ACHN (cell line): ENCODE data around the gene JAKMIP1.

Experiments
- DNase-seq: peaks from one replicate; pipeline ENCODE4 v3.0.0-alpha.2; 2015
- in situ Hi-C: cut with HindIII; loops from 2 replicates; pipeline ENCODE4 v1.10.0; 2017; ENCODE audit warnings: low sequenced_read_pairs, low pct_ligation_motif_present, low pct_unique_long_range_greater_than_20kb

The JAKMIP1 gene

GRCh38 chr4:6132716-6133115, 67.6 kb downstream of the JAKMIP1 start:
- in situ Hi-C loops: no loop called here
- no peak for DNase-seq

GRCh38 chr4:6128221-6128850, 72.0 kb downstream of the JAKMIP1 start:
- in situ Hi-C loops: no loop called here
- DNase-seq: no peak

GRCh38 chr4:6126971-6127745, 73.2 kb downstream of the JAKMIP1 start:
- DNase-seq: no peak
- in situ Hi-C loops: no loop called here

GRCh38 chr4:6125103-6125651, 75.2 kb downstream of the JAKMIP1 start:
- no peak for DNase-seq
- in situ Hi-C loops: no loop called here

GRCh38 chr4:6124386-6125102, 75.8 kb downstream of the JAKMIP1 start:
- DNase-seq: no peak
- in situ Hi-C loops: no loop called here

GRCh38 chr4:6123976-6124375, 76.4 kb downstream of the JAKMIP1 start:
- in situ Hi-C loops: no loop called here
- DNase-seq: no peak

GRCh38 chr4:6123541-6123940, 76.8 kb downstream of the JAKMIP1 start:
- no peak for DNase-seq
- in situ Hi-C loops: no loop called here

GRCh38 chr4:6123116-6123515, 77.2 kb downstream of the JAKMIP1 start:
- in situ Hi-C loops: no loop called here
- no peak for DNase-seq

- DNase-seq: no peak
- in situ Hi-C loops: no loop called here
Observed at GRCh38 chr4:6122496-6122895, 77.9 kb downstream of the JAKMIP1 start.

- DNase-seq: no peak
- in situ Hi-C loops: no loop called here
Observed at GRCh38 chr4:6121941-6122340, 78.4 kb downstream of the JAKMIP1 start.

GRCh38 chr4:6121276-6121850, 79.0 kb downstream of the JAKMIP1 start:
- in situ Hi-C loops: no loop called here
- DNase-seq: no peak

GRCh38 chr4:6120361-6120760, 80.0 kb downstream of the JAKMIP1 start:
- DNase-seq: no peak
- in situ Hi-C loops: no loop called here

GRCh38 chr4:6119507-6120020, 80.8 kb downstream of the JAKMIP1 start:
- no peak for DNase-seq
- in situ Hi-C loops: no loop called here

GRCh38 chr4:6118201-6118600, 82.1 kb downstream of the JAKMIP1 start:
- in situ Hi-C loops: no loop called here
- no peak for DNase-seq

- DNase-seq: no peak
Observed at GRCh38 chr4:6116696-6117285, 83.6 kb downstream of the JAKMIP1 start.

GRCh38 chr4:6115746-6116586, 84.4 kb downstream of the JAKMIP1 start:
- in situ Hi-C loops: no loop called here
- no peak for DNase-seq

More at GRCh38 chr4:6116696-6117285, 83.6 kb downstream of the JAKMIP1 start:
- in situ Hi-C loops: no loop called here

- in situ Hi-C loops: no loop called here
- no peak for DNase-seq
Observed at GRCh38 chr4:6115342-6115741, 85.0 kb downstream of the JAKMIP1 start.

- DNase-seq: no peak
- in situ Hi-C loops: no loop called here
Observed at GRCh38 chr4:6114601-6115000, 85.7 kb downstream of the JAKMIP1 start.
